GM18861 (cell line): ENCODE results near the gene P2RY2.

Experiments
- ATAC-seq: cut with Tn5 transposase; IDR thresholded peaks from one replicate; pipeline ENCODE4 v1.9.1; 2021; ENCODE audit not compliant: unreplicated experiment

The P2RY2 gene

DNA sequence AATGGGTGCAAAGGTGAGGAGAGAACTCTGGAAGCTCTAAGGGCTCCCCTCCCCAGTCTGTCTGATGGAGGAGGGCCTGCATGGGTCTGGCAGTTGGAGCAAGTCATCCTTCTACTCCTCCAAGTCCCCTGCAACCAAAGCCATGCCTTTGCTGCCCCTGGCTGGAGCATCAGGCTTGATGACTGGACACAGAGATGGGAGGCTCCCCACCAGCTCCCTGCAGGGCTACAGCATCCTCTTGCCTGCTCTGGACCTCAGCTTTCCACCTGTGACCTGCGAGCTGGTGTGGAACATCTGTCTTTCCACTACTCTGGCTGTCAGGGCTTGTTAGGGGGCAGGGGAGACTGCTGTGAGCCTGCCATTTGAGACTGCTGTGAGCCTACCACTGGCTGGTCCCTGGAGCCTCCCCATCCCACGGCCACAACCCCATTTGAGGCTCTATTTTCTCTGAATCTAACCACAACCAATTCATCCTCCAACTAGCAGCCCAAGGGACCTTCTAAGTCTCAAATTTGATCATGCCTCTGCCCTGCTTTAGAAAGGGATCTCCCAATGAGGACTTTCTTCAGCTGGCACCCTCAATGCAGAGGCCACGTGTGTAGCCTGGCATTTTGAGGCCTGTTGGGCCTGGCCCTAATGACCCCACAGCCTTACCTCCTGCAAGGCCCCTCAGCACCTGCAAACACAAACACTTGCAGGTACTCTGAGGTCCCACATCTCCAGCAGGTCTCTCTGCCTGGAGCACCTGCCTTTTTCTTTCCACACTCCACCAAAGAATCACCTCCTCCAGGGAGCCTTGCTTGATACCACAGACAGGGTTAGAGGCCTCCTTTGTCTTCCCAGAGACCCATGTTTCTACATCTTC is 63.9 kb downstream of the P2RY2 start:
- no peak for ATAC-seq

DNA sequence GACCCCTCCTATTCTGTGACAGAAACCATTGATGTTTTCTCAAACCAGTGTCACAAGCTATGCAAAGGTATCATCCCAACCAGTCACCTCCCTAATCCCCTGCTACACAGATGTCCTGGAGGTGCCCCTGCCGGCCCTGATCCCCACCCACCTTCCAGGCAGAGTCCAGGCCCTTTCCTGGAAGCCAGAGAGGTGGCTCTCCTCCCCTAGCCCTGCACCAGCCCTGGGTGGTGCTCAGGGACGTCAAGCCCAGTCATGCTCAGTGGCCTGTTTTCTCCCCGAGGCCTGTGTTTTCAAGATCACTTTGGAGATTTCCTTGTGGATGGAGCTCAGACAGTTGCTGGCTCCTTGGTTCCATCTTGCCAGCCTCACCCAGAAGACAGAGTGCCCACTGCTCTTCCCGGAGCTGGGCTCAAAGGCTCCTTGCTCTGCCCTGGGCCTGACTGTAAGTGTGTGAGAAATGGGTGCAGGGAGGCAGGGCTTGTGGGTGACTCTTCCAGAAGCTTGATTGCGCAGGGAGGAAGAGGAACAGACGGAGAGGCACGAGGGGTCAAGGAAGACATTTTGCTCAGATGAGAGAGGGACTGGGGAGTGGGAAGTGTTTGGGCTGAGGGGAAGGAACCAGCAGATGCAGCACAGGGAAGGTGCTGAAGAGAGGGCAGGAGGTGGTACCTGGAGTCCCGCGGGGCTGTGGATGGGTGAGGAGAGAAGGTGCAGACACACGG is 65.4 kb downstream of the P2RY2 start:
- ATAC-seq, result no peak

DNA sequence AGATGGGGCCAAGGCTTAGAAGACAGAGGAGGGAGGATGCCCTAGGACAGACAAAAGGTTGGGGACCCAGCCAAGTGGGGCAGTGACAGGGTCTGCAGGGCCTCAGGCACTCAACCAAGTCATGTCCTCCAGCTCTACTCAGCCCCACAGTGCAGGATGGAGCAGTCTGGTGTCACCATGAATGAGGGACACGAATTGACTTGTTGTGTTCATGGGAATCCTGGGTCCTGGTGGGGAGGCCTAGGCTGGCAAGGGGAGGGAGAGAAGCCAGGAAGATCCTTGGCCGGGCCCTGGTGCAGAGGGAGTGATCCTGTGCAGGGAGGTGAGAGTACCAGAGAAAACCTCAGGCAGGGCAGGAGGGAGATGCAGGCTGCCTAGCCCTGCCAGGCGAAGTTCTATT is 66.0 kb downstream of the P2RY2 start:
- no peak for ATAC-seq

DNA sequence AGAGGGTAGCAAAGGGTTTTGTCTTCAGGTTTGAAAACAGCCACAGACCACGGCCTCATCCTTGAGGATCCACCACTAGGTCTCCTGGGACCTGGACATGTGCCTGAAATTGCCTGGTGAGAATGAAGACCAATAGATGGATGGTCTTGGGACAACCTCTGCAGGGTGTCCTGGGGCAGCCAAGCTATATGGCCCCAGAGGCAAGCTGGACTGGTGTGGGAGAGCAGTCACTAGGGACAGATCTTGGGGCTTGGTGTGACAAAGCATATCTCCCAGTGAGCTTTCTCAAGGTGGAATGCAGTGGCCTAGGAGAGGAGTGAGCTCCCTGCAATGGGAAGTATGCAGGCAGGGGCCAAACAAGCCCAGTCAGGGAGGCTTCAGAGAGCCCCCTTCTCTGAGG is 67.6 kb downstream of the P2RY2 start:
- ATAC-seq, result no peak
